ENCODE measurements around the gene JMJD1C. TPM values are rescaled to one million over a fixed set of nuclear protein-coding genes. Genes with fewer than 3 reads are reported as not detected.

JMJD1C gene
- polyA plus RNA-seq, 2 of the 4 experiments (the other 2 are of a cell fraction) = 15.9 to 47.2 TPM

DNA sequence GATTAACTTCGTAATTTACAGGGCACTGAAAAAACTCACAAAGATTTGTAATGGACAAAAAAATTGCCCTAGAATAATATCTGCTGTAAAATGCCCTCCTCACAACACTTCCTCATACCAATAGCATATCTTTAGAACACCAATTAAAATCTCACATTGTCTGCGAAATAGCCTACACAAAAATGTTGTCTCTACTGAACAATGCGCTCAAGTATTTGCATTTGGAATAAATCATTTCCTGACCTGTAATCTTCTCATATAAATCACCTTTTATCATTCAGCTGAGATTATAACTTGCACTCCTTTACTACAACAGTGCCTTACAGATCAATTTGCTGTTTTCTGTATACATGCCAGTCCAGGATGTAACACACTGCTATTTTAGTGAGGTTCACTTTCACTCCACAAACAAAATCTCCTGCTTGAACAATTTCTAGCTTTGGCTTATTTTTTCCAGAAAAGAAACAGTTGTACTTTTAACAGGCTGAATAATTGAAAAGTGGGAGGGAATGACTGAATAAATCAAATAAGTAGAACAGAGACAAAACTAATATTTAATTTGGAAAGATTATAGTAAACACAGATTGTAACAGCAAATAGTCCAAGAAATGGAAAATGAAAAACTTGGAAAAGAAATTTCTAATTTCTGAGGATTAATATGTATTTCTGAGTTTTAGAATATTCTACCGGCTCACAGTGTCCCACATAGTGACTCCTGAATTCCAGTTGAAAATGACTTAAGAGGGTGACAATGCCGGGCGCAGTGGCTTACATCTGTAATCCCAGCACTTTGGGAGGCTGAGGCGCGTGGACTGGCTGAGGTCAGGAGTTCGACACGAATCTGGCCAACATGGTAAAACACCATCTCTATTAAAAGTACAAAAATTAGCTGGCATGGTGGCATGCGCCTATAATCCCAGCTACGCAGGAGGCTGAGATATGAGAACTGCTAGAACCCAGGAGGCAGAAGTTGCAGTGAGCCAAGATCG, 30.6 kb downstream of the JMJD1C start:
- no peak for TF ChIP-seq RAD21 (conservative IDR thresholded peaks at IDR 0.05 in 1 of 2, IDR thresholded peaks at IDR 0.05 in 1 of 2)
- TF ChIP-seq RNF2 (IDR thresholded peaks at IDR 0.05; ENCODE audit: borderline replicate concordance, low read depth) = no peak
- TF ChIP-seq NR3C1 (IDR thresholded peaks at IDR 0.05) = no peak
- no peak for TF ChIP-seq SREBF2 (IDR thresholded peaks at IDR 0.05)
- no peak for TF ChIP-seq ZSCAN20 (CRISPR knock-in tag; IDR thresholded peaks at IDR 0.05)
- TF ChIP-seq GATA3 (IDR thresholded peaks at IDR 0.05; ENCODE audit: borderline replicate concordance) = no peak
- TF ChIP-seq FOSB (CRISPR knock-in tag; IDR thresholded peaks at IDR 0.05) = no peak
- no peak for TF ChIP-seq CBX8 (IDR thresholded peaks at IDR 0.05)
- no peak for TF ChIP-seq KDM5A (IDR thresholded peaks at IDR 0.05)
- no peak for TF ChIP-seq NPAS2 (CRISPR knock-in tag; IDR thresholded peaks at IDR 0.05; ENCODE audit: borderline replicate concordance)
- TF ChIP-seq RFX5 (IDR thresholded peaks at IDR 0.05) = no peak
- TF ChIP-seq, protein P1, sequence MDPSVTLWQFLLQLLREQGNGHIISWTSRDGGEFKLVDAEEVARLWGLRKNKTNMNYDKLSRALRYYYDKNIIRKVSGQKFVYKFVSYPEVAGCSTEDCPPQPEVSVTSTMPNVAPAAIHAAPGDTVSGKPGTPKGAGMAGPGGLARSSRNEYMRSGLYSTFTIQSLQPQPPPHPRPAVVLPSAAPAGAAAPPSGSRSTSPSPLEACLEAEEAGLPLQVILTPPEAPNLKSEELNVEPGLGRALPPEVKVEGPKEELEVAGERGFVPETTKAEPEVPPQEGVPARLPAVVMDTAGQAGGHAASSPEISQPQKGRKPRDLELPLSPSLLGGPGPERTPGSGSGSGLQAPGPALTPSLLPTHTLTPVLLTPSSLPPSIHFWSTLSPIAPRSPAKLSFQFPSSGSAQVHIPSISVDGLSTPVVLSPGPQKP (IDR thresholded peaks at IDR 0.05; ENCODE audit: low read depth, low read length) = no peak
- no peak for TF ChIP-seq POLR2AphosphoS2 (conservative IDR thresholded peaks at IDR 0.05; ENCODE audit: low read length)
- no peak for TF ChIP-seq ZC3H11A (IDR thresholded peaks at IDR 0.05)
- no peak for TF ChIP-seq JUN (IDR thresholded peaks at IDR 0.05)
- TF ChIP-seq HOXA7 (CRISPR knock-in tag; IDR thresholded peaks at IDR 0.05) = no peak
- no peak for TF ChIP-seq MAZ (IDR thresholded peaks at IDR 0.05; ENCODE audit: borderline replicate concordance, low read depth, low read length)
- no peak for TF ChIP-seq EHF (CRISPR knock-in tag; IDR thresholded peaks at IDR 0.05)
- WGBS (ENCODE audit: missing lambda C conversion rate) = 83% methylated on average over 13 of the region's 13 CpGs
- FAIRE-seq = no peak
- Histone ChIP-seq H3K27ac (no peak overlapping the region), H3K4me2 (peak overlapping the region; percentile 29), H3K4me1 (peaks cover 67% of the 10 kb centered on the region), H3K9me3 (no peaks in the 10 kb centered on the region), H3K4me3 (no peak overlapping the region)
- ChIA-PET POLR2A (no interaction called here), CTCF (interaction anchor here (1.2 kb wide), 1 partner anchor 115 kb away, joined by 3 read pairs; no protein-coding TSS in a partner anchor)
- ATAC-seq = peak in 1 of 2 experiments; percentile 36; a peak in 2 of 6 replicates
- DNase-seq (ENCODE audit: low read depth in 1 of 2, low spot score in 1 of 2) = no peak

DNA sequence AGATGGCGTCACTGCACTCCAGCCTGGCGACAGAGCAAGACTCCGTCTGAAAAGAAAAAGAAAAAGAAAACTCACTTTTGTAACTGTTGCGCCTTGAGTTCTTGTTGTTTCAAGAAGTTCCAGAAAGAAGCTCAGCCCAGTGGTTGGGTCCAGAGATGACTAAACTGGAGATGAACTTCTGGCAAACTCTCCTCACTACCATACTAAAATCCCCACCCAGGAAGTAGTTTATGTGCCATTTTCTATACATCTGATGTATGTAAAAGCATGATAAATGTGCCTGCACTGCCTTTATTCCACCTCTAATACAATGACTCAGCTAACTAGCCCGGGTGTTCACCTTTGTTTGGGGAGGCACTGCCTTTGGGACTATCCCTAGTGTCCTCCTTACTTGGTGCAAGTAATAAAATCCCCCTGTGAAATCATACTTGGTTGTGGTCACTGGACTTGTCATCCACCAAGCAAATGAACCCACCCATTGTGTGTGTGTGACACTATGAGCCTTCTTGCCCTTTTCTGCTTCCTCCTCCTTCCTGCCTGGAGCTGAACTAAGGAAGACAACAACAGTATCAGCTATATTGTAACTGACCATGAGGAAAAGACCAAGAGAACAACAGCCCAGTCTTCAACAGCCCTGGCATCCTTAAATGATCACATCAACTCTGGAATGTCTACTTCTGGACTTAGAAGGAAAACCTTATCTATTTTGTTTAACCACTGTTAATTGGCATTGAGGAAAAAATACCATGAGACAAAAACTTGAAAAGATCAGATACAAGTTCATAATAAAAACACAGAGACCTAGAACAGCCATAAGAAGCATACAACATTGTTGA, 33.6 kb downstream of the JMJD1C start:
- ATAC-seq (peak in 1 of 2 experiments; percentile 42; a peak in 3 of 6 replicates), FAIRE-seq (no peak), DNase-seq (ENCODE audit: low read depth in 1 of 2, low spot score in 1 of 2) (peak in 1 of 2 experiments; percentile 31)
- 85% methylated on average over 5 of the region's 5 CpGs for WGBS (ENCODE audit: missing lambda C conversion rate)
- Histone ChIP-seq H3K9me3 (no peaks in the 10 kb centered on the region), H3K4me3 (no peak overlapping the region), H3K4me1 (peaks cover 61% of the 10 kb centered on the region), H3K4me2 (0 out of 3 replicates have a peak overlapping the region, but pooled peaks have one; percentile 12), H3K27ac (peak overlapping the region in 1 of 2 experiments; percentile 62; a peak in 3 of 6 replicates)
- ChIA-PET CTCF (no interaction called here), POLR2A (no interaction called here)
- TF ChIP-seq MAFK (IDR thresholded peaks at IDR 0.05; ENCODE audit: partially characterized antibody) = peak; percentile 62
- TF ChIP-seq FOSB (CRISPR knock-in tag; IDR thresholded peaks at IDR 0.05) = no peak

DNA sequence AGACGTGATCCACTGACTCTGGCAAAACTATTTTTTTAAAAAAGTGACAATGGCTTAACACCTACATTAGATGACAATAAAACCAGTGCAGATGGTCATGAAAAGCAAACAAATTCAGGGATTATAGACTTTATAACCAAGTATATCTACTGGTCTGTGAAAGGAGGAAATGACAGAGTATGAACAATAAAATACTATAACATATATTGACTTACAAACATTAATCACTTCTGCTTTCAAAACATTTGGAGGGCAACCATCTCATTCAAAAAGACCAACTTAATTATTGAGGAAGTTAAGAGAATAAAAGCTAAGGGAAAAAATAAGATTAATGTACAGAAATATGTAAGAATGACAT, 34.8 kb downstream of the JMJD1C start:
- 92% methylated on average over 1 of the region's 1 CpG for WGBS (ENCODE audit: missing lambda C conversion rate)
- peak overlapping the region; percentile 57 for H3K4me2 ChIP-seq
- FAIRE-seq (no peak), ATAC-seq (no peak), DNase-seq (ENCODE audit: low read depth in 1 of 2, low spot score in 1 of 2) (no peak)
- peak overlapping the region in 1 of 2 experiments; percentile 28; a peak in 1 of 6 replicates for H3K27ac ChIP-seq
- H3K4me3 ChIP-seq = no peak overlapping the region
- ChIA-PET POLR2A (no interaction called here), CTCF (interaction anchor here (1.1 kb wide), 1 partner anchor 20 kb away, joined by 3 read pairs; no protein-coding TSS in a partner anchor)
- H3K4me1 ChIP-seq = peaks cover 61% of the 10 kb centered on the region
- no peaks in the 10 kb centered on the region for H3K9me3 ChIP-seq
- TF ChIP-seq TP53 (CRISPR knock-in tag; IDR thresholded peaks at IDR 0.05) (no peak), FOSL2 (IDR thresholded peaks at IDR 0.05) (no peak), FOSL2 (CRISPR knock-in tag; IDR thresholded peaks at IDR 0.05) (no peak), HOXB13 (CRISPR knock-in tag; IDR thresholded peaks at IDR 0.05; ENCODE audit: low read depth) (no peak), ZC3H11A (IDR thresholded peaks at IDR 0.05) (no peak), NFE2L2 (conservative IDR thresholded peaks at IDR 0.05; ENCODE audit: low read length) (no peak), EHMT2 (IDR thresholded peaks at IDR 0.05; ENCODE audit: low read depth) (no peak), FOXS1 (CRISPR knock-in tag; IDR thresholded peaks at IDR 0.05) (no peak), CHD2 (IDR thresholded peaks at IDR 0.05; ENCODE audit: low read length, partially characterized antibody) (no peak), MAZ (IDR thresholded peaks at IDR 0.05; ENCODE audit: borderline replicate concordance, low read depth, low read length) (no peak), HEYL (CRISPR knock-in tag; IDR thresholded peaks at IDR 0.05) (no peak), MYC (IDR thresholded peaks at IDR 0.05; ENCODE audit: borderline replicate concordance, low read length) (no peak), POLR2A (IDR thresholded peaks at IDR 0.05; ENCODE audit: low read length) (no peak)
- TF ChIP-seq, protein P2, sequence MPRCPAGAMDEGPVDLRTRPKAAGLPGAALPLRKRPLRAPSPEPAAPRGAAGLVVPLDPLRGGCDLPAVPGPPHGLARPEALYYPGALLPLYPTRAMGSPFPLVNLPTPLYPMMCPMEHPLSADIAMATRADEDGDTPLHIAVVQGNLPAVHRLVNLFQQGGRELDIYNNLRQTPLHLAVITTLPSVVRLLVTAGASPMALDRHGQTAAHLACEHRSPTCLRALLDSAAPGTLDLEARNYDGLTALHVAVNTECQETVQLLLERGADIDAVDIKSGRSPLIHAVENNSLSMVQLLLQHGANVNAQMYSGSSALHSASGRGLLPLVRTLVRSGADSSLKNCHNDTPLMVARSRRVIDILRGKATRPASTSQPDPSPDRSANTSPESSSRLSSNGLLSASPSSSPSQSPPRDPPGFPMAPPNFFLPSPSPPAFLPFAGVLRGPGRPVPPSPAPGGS (IDR thresholded peaks at IDR 0.05) = no peak
- TF ChIP-seq, protein P1 (IDR thresholded peaks at IDR 0.05; ENCODE audit: low read depth, low read length) = no peak
